ENCODE results near the gene SLC50A1. TPM values are rescaled to one million over a fixed set of nuclear protein-coding genes. Genes with fewer than 3 reads are reported as not detected.

Gene SLC50A1
- total and polyA plus RNA-seq, 4 donors, result 26.3 to 114 (median 68.4) TPM

- Histone ChIP-seq H3K27me3 (ENCODE audit: control insufficient read depth in 3 of 3, insufficient read depth in 3 of 3, low read length in 2 of 3) (peaks cover 0 to 8% (median 6%) of the 10 kb centered on the region in 3 donors), H3K27ac (ENCODE audit: low read depth in 1 of 2, low read length in 1 of 2) (peak overlapping the region in 1 of 2 donors; percentile 85), H3K9ac (ENCODE audit: insufficient read depth in 1 of 2, low read length in 2 of 2) (no peak overlapping the region), H3K9me3 (ENCODE audit: control insufficient read depth in 4 of 4, insufficient read depth in 3 of 4, low read length in 3 of 4) (peaks cover 0 to 2% (median 0%) of the 10 kb centered on the region in 4 donors), H3K4me3 (no peak overlapping the region), H3K36me3 (ENCODE audit: control insufficient read depth in 4 of 4, insufficient read depth in 4 of 4, low read length in 4 of 4) (no peaks in the 10 kb centered on the region), H3K4me1 (ENCODE audit: control insufficient read depth in 5 of 5, insufficient read depth in 5 of 5, low read length in 5 of 5) (peaks cover 0 to 20% (median 6%) of the 10 kb centered on the region in 5 donors)
- no peak for TF ChIP-seq CTCF (IDR thresholded peaks at IDR 0.05; ENCODE audit: control extremely low read depth, extremely low read depth)
- ATAC-seq (ENCODE audit: insufficient read depth, low FRiP score) (no peak), DNase-seq (peak in 1 of 3 donors; percentile 27)
- WGBS, 2 donors, result 68 to 82% methylated on average over 2 of the region's 2 CpGs
Observed at GRCh38 chr1:155121249-155121648, 14.4 kb upstream of the SLC50A1 start.

GRCh38 chr1:155122308-155122707 lies 13.3 kb upstream of the SLC50A1 start:
- H3K4me1 ChIP-seq (ENCODE audit: control insufficient read depth in 5 of 5, insufficient read depth in 5 of 5, low read length in 5 of 5), result peaks cover 0 to 22% (median 16%) of the 10 kb centered on the region in 5 donors
- peaks cover 0 to 4% (median 0%) of the 10 kb centered on the region in 4 donors for H3K9me3 ChIP-seq (ENCODE audit: control insufficient read depth in 4 of 4, insufficient read depth in 3 of 4, low read length in 3 of 4)
- H3K9ac ChIP-seq (ENCODE audit: insufficient read depth in 1 of 2, low read length in 2 of 2), result no peak overlapping the region
- H3K4me3 ChIP-seq, result no peak overlapping the region
- no peak for TF ChIP-seq CTCF (IDR thresholded peaks at IDR 0.05; ENCODE audit: control extremely low read depth, extremely low read depth)
- DNase-seq (no peak), ATAC-seq (ENCODE audit: insufficient read depth, low FRiP score) (no peak)
- H3K27ac ChIP-seq (ENCODE audit: low read depth in 1 of 2, low read length in 1 of 2), result no peak overlapping the region
- H3K27me3 ChIP-seq (ENCODE audit: control insufficient read depth in 3 of 3, insufficient read depth in 3 of 3, low read length in 2 of 3), result peaks cover 0 to 17% (median 16%) of the 10 kb centered on the region in 3 donors
- 79 to 85% methylated on average over 2 of the region's 2 CpGs for WGBS, 2 donors
- H3K36me3 ChIP-seq (ENCODE audit: control insufficient read depth in 4 of 4, insufficient read depth in 4 of 4, low read length in 4 of 4), result no peaks in the 10 kb centered on the region

- H3K4me1 ChIP-seq (ENCODE audit: control insufficient read depth in 5 of 5, insufficient read depth in 5 of 5, low read length in 5 of 5), result peaks cover 0 to 28% (median 24%) of the 10 kb centered on the region in 5 donors
- DNase-seq (no peak), ATAC-seq (ENCODE audit: insufficient read depth, low FRiP score) (no peak)
- H3K27me3 ChIP-seq (ENCODE audit: control insufficient read depth in 3 of 3, insufficient read depth in 3 of 3, low read length in 2 of 3), result peaks cover 0 to 27% (median 24%) of the 10 kb centered on the region in 3 donors
- H3K4me3 ChIP-seq, result no peak overlapping the region
- no peak for TF ChIP-seq CTCF (IDR thresholded peaks at IDR 0.05; ENCODE audit: control extremely low read depth, extremely low read depth)
- no peaks in the 10 kb centered on the region for H3K36me3 ChIP-seq (ENCODE audit: control insufficient read depth in 4 of 4, insufficient read depth in 4 of 4, low read length in 4 of 4)
- peak overlapping the region in 1 of 2 donors; percentile 44 for H3K27ac ChIP-seq (ENCODE audit: low read depth in 1 of 2, low read length in 1 of 2)
- H3K9me3 ChIP-seq (ENCODE audit: control insufficient read depth in 4 of 4, insufficient read depth in 3 of 4, low read length in 3 of 4), result peaks cover 0 to 4% (median 0%) of the 10 kb centered on the region in 4 donors
- WGBS, 2 donors, result 63 to 76% methylated on average over 4 of the region's 4 CpGs
- no peak overlapping the region for H3K9ac ChIP-seq (ENCODE audit: insufficient read depth in 1 of 2, low read length in 2 of 2)
Observed at GRCh38 chr1:155123801-155124200, 11.9 kb upstream of the SLC50A1 start.

Data from lung (tissue), 12 donors.